ENCODE data around the gene FAM168A. TPM values are rescaled to one million over a fixed set of nuclear protein-coding genes. Genes with fewer than 3 reads are reported as not detected.

FAM168A gene
- total and polyA plus RNA-seq, 12 donors = 7.7 to 41.8 (median 35.3) TPM

- Histone ChIP-seq H3K27ac (peak overlapping the region in 3 of 5 donors; percentile 24 to 78 (median 69)), H3K4me3 (no peak overlapping the region), H3K27me3 (no peaks in the 10 kb centered on the region), H3K9me3 (replicated peaks in 1 of 3) (no peaks in the 10 kb centered on the region), H3K4me1 (replicated peaks in 1 of 2) (peaks cover 0 to 30% of the 10 kb centered on the region in 2 donors), H3K36me3 (replicated peaks in 1 of 2) (no peaks in the 10 kb centered on the region)
- DNase-seq = peak; percentile 47 to 70 (median 60)
- intact Hi-C loops (cut with DNase I) = no loop called here
- no peak for TF ChIP-seq POLR2A (IDR thresholded peaks at IDR 0.05)
- no peak for TF ChIP-seq CTCF (IDR thresholded peaks at IDR 0.05)
- WGBS, 4 donors = 62 to 75% (median 67%) methylated on average over 19 to 21 of the region's 21 CpGs
Measured at GRCh38 chr11:73384872-73385689, 212.8 kb downstream of the FAM168A start.

- Histone ChIP-seq H3K36me3 (replicated peaks in 1 of 2) (no peaks in the 10 kb centered on the region), H3K27ac (peak overlapping the region in 3 of 5 donors; percentile 24 to 78 (median 69)), H3K4me1 (replicated peaks in 1 of 2) (peaks cover 0 to 30% of the 10 kb centered on the region in 2 donors), H3K4me3 (no peak overlapping the region), H3K9me3 (replicated peaks in 1 of 3) (no peaks in the 10 kb centered on the region), H3K27me3 (no peaks in the 10 kb centered on the region)
- DNase-seq = no peak
- intact Hi-C loops (cut with DNase I) = no loop called here
- WGBS, 4 donors = 83 to 91% (median 85%) methylated on average over 4 of the region's 4 CpGs
- no peak for TF ChIP-seq CTCF (IDR thresholded peaks at IDR 0.05)
Measured at GRCh38 chr11:73384531-73384871, 213.4 kb downstream of the FAM168A start.

GRCh38 chr11:73384125-73384441 is 213.8 kb downstream of the FAM168A start:
- Histone ChIP-seq H3K4me3 (no peak overlapping the region), H3K27me3 (no peaks in the 10 kb centered on the region), H3K36me3 (replicated peaks in 1 of 2) (no peaks in the 10 kb centered on the region), H3K4me1 (replicated peaks in 1 of 2) (peaks cover 0 to 30% of the 10 kb centered on the region in 2 donors), H3K27ac (peak overlapping the region in 2 of 5 donors; percentile 69 to 78), H3K9me3 (replicated peaks in 1 of 3) (no peaks in the 10 kb centered on the region)
- TF ChIP-seq POLR2A (IDR thresholded peaks at IDR 0.05) (no peak), CTCF (IDR thresholded peaks at IDR 0.05) (no peak)
- intact Hi-C loops (cut with DNase I) = no loop called here
- 91 to 95% (median 94%) methylated on average over 6 to 7 of the region's 7 CpGs for WGBS, 4 donors
- no peak for DNase-seq

GRCh38 chr11:73383249-73384124 is 214.4 kb downstream of the FAM168A start:
- H3K4me3 ChIP-seq = no peak overlapping the region
- no peaks in the 10 kb centered on the region for H3K36me3 ChIP-seq (replicated peaks in 1 of 2)
- no peak for DNase-seq
- H3K27ac ChIP-seq = peak overlapping the region in 2 of 5 donors; percentile 10 to 78
- H3K4me1 ChIP-seq (replicated peaks in 1 of 2) = peaks cover 0 to 30% of the 10 kb centered on the region in 2 donors
- intact Hi-C loops (cut with DNase I) = no loop called here
- no peaks in the 10 kb centered on the region for H3K27me3 ChIP-seq
- H3K9me3 ChIP-seq (replicated peaks in 1 of 3) = no peaks in the 10 kb centered on the region
- WGBS, 4 donors = 67 to 74% (median 73%) methylated on average over 4 to 9 of the region's 9 CpGs
- TF ChIP-seq CTCF (IDR thresholded peaks at IDR 0.05) (no peak), POLR2A (IDR thresholded peaks at IDR 0.05) (no peak)
